CD14-positive monocyte (primary cell): Measurements from ENCODE around the gene IFNGR1. TPM values are rescaled to one million over a fixed set of nuclear protein-coding genes. Genes with fewer than 3 reads are reported as not detected.

ENCODE experiments used
- DNase-seq, 3 donors: peaks; one replicate each; pipeline ENCODE4 v3.0.0-alpha.2; 2011 to 2022
- H2AFZ ChIP-seq: 2 replicates; pipeline ENCODE4 v1.6.0; 2012; ENCODE audit warnings: mild to moderate bottlenecking, low read depth, low read length, inconsistent platforms; ENCODE audit not compliant: insufficient read depth, poor library complexity, severe bottlenecking
- H3K27ac ChIP-seq, 2 donors: 1 replicate in 1 of 2; 2 replicates in 1 of 2; pipeline ENCODE4 v1.5.1; 2012 to 2013; ENCODE audit warnings: low read length in 2 of 2, control low read depth in 1 of 2, inconsistent platforms in 1 of 2, low read depth in 1 of 2, mild to moderate bottlenecking in 1 of 2
- H3K27me3 ChIP-seq, 2 donors: one replicate each; pipeline versions ENCODE4 v1.6.0 to v1.6.1; 2011 to 2013; ENCODE audit warnings: low read length in 2 of 2; ENCODE audit not compliant: control insufficient read depth in 2 of 2, insufficient read depth in 2 of 2
- H3K36me3 ChIP-seq, 2 donors: replicated peaks in 1 of 2; 1 replicate in 1 of 2; 2 replicates in 1 of 2; pipeline versions ENCODE4 v1.5.1 to v1.6.1; 2012 to 2013; ENCODE audit warnings: low read length in 2 of 2, control low read depth in 1 of 2, inconsistent platforms in 1 of 2, mild to moderate bottlenecking in 1 of 2; ENCODE audit not compliant: insufficient read depth in 2 of 2, control insufficient read depth in 1 of 2
- H3K4me1 ChIP-seq, 2 donors: 1 replicate in 1 of 2; 2 replicates in 1 of 2; pipeline versions ENCODE4 v1.5.1 to v1.6.1; 2012 to 2013; ENCODE audit warnings: low read length in 2 of 2, control low read depth in 1 of 2, inconsistent platforms in 1 of 2, mild to moderate bottlenecking in 1 of 2, moderate library complexity in 1 of 2; ENCODE audit not compliant: insufficient read depth in 2 of 2, control insufficient read depth in 1 of 2
- H3K4me2 ChIP-seq: replicated peaks from 2 replicates; pipeline ENCODE3; 2012; ENCODE audit warnings: low read length, moderate library complexity, mild to moderate bottlenecking; ENCODE audit not compliant: poor library complexity, severe bottlenecking; ENCODE audit errors: extremely low read depth
- H3K4me3 ChIP-seq, 3 experiments: fragments of 200-600 bp in 1 of 3; sonication (generic) in 1 of 3; replicated peaks in 1 of 3; 1 replicate in 2 of 3; 2 replicates in 1 of 3; pipeline ENCODE4 v1.5.1; 2011 to 2013; ENCODE audit warnings: low read length in 3 of 3, mild to moderate bottlenecking in 3 of 3, control low read depth in 2 of 3, low read depth in 2 of 3, inconsistent platforms in 1 of 3, moderate library complexity in 1 of 3
- H3K79me2 ChIP-seq: 2 replicates; pipeline ENCODE4 v1.6.0; 2012; ENCODE audit warnings: mild to moderate bottlenecking, control low read depth, inconsistent platforms, low read length, moderate library complexity; ENCODE audit not compliant: insufficient read depth
- H3K9ac ChIP-seq: 2 replicates; pipeline ENCODE4 v1.6.0; 2017; ENCODE audit warnings: low read length, mild to moderate bottlenecking; ENCODE audit not compliant: insufficient read depth, poor library complexity, severe bottlenecking
- H3K9me3 ChIP-seq, 2 donors: replicated peaks in 1 of 2; 1 replicate in 1 of 2; 2 replicates in 1 of 2; pipeline versions ENCODE4 v1.5.1 to v1.6.1; 2012 to 2013; ENCODE audit warnings: low read length in 2 of 2, control low read depth in 1 of 2; ENCODE audit not compliant: control insufficient read depth in 1 of 2, insufficient read depth in 1 of 2
- H4K20me1 ChIP-seq: 2 replicates; pipeline ENCODE4 v1.6.0; 2012; ENCODE audit warnings: mild to moderate bottlenecking, low read length, control low read depth, moderate library complexity; ENCODE audit not compliant: insufficient read depth
- H3K27ac Mint-ChIP-seq, 7 donors: one replicate each; pipeline ENCODE4 v1.8.0; 2020; ENCODE audit warnings: mild to moderate bottlenecking in 7 of 7, mixed read lengths in 7 of 7, moderate library complexity in 6 of 7, inconsistent platforms in 2 of 7
- H3K27me3 Mint-ChIP-seq, 3 donors: one replicate each; pipeline ENCODE4 v1.8.0; 2021 to 2022; ENCODE audit warnings: low read depth in 3 of 3, mild to moderate bottlenecking in 3 of 3, mixed read lengths in 3 of 3, moderate library complexity in 3 of 3, inconsistent platforms in 1 of 3
- H3K36me3 Mint-ChIP-seq, 2 donors: one replicate each; pipeline ENCODE4 v1.8.0; 2020; ENCODE audit warnings: mixed read lengths in 2 of 2, inconsistent platforms in 1 of 2, mild to moderate bottlenecking in 1 of 2
- H3K4me1 Mint-ChIP-seq: one replicate; pipeline ENCODE4 v1.8.0; 2020; ENCODE audit warnings: mild to moderate bottlenecking, mixed read lengths
- H3K4me3 Mint-ChIP-seq, 2 donors: one replicate each; pipeline ENCODE4 v1.8.0; 2020; ENCODE audit warnings: mild to moderate bottlenecking in 2 of 2, mixed read lengths in 2 of 2, moderate library complexity in 1 of 2
- H3K9me3 Mint-ChIP-seq, 7 donors: one replicate each; pipeline ENCODE4 v1.8.0; 2020 to 2022; ENCODE audit warnings: mixed read lengths in 7 of 7, mild to moderate bottlenecking in 6 of 7, moderate library complexity in 6 of 7, inconsistent platforms in 2 of 7
- CTCF ChIP-seq: fragments of 200-600 bp; IDR thresholded peaks from one replicate; pipeline ENCODE4 v1.8.0; 2022; ENCODE audit warnings: antibody characterized with exemption, mild to moderate bottlenecking
- WGBS: methylation state at CpG from one replicate; pipeline ENCODE4 v1.1.5; 2013; ENCODE audit warnings: missing lambda C conversion rate; ENCODE audit not compliant: insufficient coverage; 5-methylcytosine and 5-hydroxymethylcytosine counted together
- intact Hi-C, 2 donors: fragments of 100-400 bp; cut with micrococcal nuclease; formaldehyde crosslinking; loops; one replicate each; pipeline versions ENCODE4 v1.15.0 to v1.15.1; 2023
- polyA plus RNA-seq, 3 donors: library from polyadenylated mRNA; depleted of rRNA in 1 of 3; unstranded in 2 of 3; stranded (reverse) in 1 of 3; fragments of 300-500 nt in 2 of 3; fragments of >200 nt in 1 of 3; fragmentation: Illumina TruSeq in 2 of 3; gene quantifications; 1 replicate in 2 of 3; 2 replicates in 1 of 3; pipeline ENCODE4 v1.2.3, GENCODE V29; 2012 to 2021

Gene IFNGR1
- polyA plus RNA-seq, 3 donors = 204 to 372 (median 364) TPM

GRCh38 chr6:137206577-137206976, 12.6 kb downstream of the IFNGR1 start:
- H3K27me3 Mint-ChIP-seq = peaks cover 0 to 3% (median 0%) of the 10 kb centered on the region in 3 donors
- Histone ChIP-seq H4K20me1 (peaks cover 100% of the 10 kb centered on the region), H3K36me3 (peaks cover 58 to 85% of the 10 kb centered on the region in 2 donors), H3K4me2 (peak overlapping the region; percentile 31), H3K27me3 (no peaks in the 10 kb centered on the region), H3K27ac (peak overlapping the region in 1 of 2 donors; percentile 52), H3K9me3 (peaks cover 0 to 14% of the 10 kb centered on the region in 2 donors), H3K4me3 (peak overlapping the region in 1 of 3 experiments; percentile 2), H2AFZ (no peak overlapping the region), H3K4me1 (peaks cover 17 to 34% of the 10 kb centered on the region in 2 donors), H3K79me2 (peaks cover 100% of the 10 kb centered on the region), H3K9ac (no peak overlapping the region)
- peak overlapping the region in 1 of 2 donors; percentile 39 for H3K4me3 Mint-ChIP-seq
- no peak for DNase-seq
- no CpG with 5 or more reads among the region's 1 CpG for WGBS
- H3K9me3 Mint-ChIP-seq = peaks cover 14 to 25% (median 19%) of the 10 kb centered on the region in 7 donors
- TF ChIP-seq CTCF = no peak
- peak overlapping the region in 4 of 7 donors; percentile 54 to 72 (median 64) for H3K27ac Mint-ChIP-seq
- intact Hi-C loops = loop anchor here in 1 of 2 donors (10.0 kb wide), 1 partner anchor 52 kb away; no protein-coding TSS in a partner anchor
- H3K36me3 Mint-ChIP-seq = peaks cover 86 to 87% of the 10 kb centered on the region in 2 donors
- peaks cover 43% of the 10 kb centered on the region for H3K4me1 Mint-ChIP-seq

GRCh38 chr6:137203256-137203655, 15.9 kb downstream of the IFNGR1 start:
- no peak for DNase-seq
- H3K27ac Mint-ChIP-seq = no peak overlapping the region
- intact Hi-C loops = loop anchor here in 1 of 2 donors (10.0 kb wide), 1 partner anchor 48 kb away; no protein-coding TSS in a partner anchor
- H3K36me3 Mint-ChIP-seq = peaks cover 79 to 81% of the 10 kb centered on the region in 2 donors
- Histone ChIP-seq H3K36me3 (peaks cover 80 to 91% of the 10 kb centered on the region in 2 donors), H4K20me1 (peaks cover 95% of the 10 kb centered on the region), H3K4me1 (peaks cover 7 to 12% of the 10 kb centered on the region in 2 donors), H3K9ac (no peak overlapping the region), H3K4me2 (no peak overlapping the region), H3K9me3 (peaks cover 0 to under 1% of the 10 kb centered on the region in 2 donors), H3K79me2 (peaks cover 75% of the 10 kb centered on the region), H2AFZ (no peak overlapping the region), H3K4me3 (no peak overlapping the region), H3K27ac (no peak overlapping the region), H3K27me3 (no peaks in the 10 kb centered on the region)
- peaks cover 0 to 3% (median 0%) of the 10 kb centered on the region in 3 donors for H3K27me3 Mint-ChIP-seq
- TF ChIP-seq CTCF = no peak
- H3K9me3 Mint-ChIP-seq = peaks cover 0 to 7% (median 5%) of the 10 kb centered on the region in 7 donors
- WGBS = no CpG with 5 or more reads among the region's 2 CpGs
- H3K4me3 Mint-ChIP-seq = no peak overlapping the region
- H3K4me1 Mint-ChIP-seq = peaks cover 18% of the 10 kb centered on the region
